WTC11 (cell line): ENCODE measurements around the gene TBC1D24. TPM values are rescaled to one million over a fixed set of nuclear protein-coding genes. Genes with fewer than 3 reads are reported as not detected.

ENCODE experiments used
- ATAC-seq: fragments of 200-7000 bp; cut with Tn5 transposase; 2 replicates; pipeline ENCODE4 v1.10.0; 2021; ENCODE audit warnings: mild to moderate bottlenecking, moderate library complexity
- CTCF ChIA-PET: fragments of 300-600 bp; sonication (Branson Sonifier 250); formaldehyde crosslinking; loops from one replicate; lab custom pipeline; 2021; ENCODE audit warnings: antibody characterized with exemption; lab: Charles Lee
- POLR2A ChIA-PET: fragments of 350-600 bp; sonication (Branson Sonifier 250); formaldehyde crosslinking; loops from one replicate; lab custom pipeline; 2021; ENCODE audit warnings: antibody characterized with exemption; lab: Charles Lee
- DNase-seq: peaks from one replicate; pipeline ENCODE4 v3.0.0; 2021; ENCODE audit warnings: low spot score
- H3K27ac Mint-ChIP-seq: 2 replicates; pipeline ENCODE4 v1.8.0; 2021; ENCODE audit warnings: mixed read lengths
- H3K27me3 Mint-ChIP-seq: 2 replicates; pipeline ENCODE4 v1.8.0; 2021; ENCODE audit warnings: low read depth, mild to moderate bottlenecking, moderate library complexity, mixed read lengths
- H3K36me3 Mint-ChIP-seq: 2 replicates; pipeline ENCODE4 v1.8.0; 2021; ENCODE audit warnings: mixed read lengths
- H3K4me1 Mint-ChIP-seq: 2 replicates; pipeline ENCODE4 v1.8.0; 2022; ENCODE audit warnings: mixed read lengths
- H3K4me3 Mint-ChIP-seq: 2 replicates; pipeline ENCODE4 v1.8.0; 2021; ENCODE audit warnings: mild to moderate bottlenecking, moderate library complexity, mixed read lengths
- H3K9me3 Mint-ChIP-seq: 2 replicates; pipeline ENCODE4 v1.8.0; 2021; ENCODE audit warnings: mixed read lengths
- ATF3 ChIP-seq: sonication (generic); formaldehyde crosslinking; conservative IDR thresholded peaks from 2 replicates; pipeline ENCODE4 v1.8.1; 2022; ENCODE audit warnings: mild to moderate bottlenecking, missing genetic modification reagents
- CDX4 ChIP-seq: fragments of 250-450 bp; sonication (Bioruptor Pico); IDR thresholded peaks from 2 replicates; pipeline ENCODE4 v1.9.0; 2021; ENCODE audit warnings: moderate library complexity, mild to moderate bottlenecking, inconsistent platforms, borderline replicate concordance
- E2F5 ChIP-seq: sonication (generic); formaldehyde crosslinking; IDR thresholded peaks from 2 replicates; pipeline ENCODE4 v1.8.1; 2022; ENCODE audit warnings: mild to moderate bottlenecking, moderate library complexity, missing genetic modification reagents
- ERG ChIP-seq: fragments of 250-450 bp; sonication (Bioruptor Pico); IDR thresholded peaks from 2 replicates; pipeline ENCODE4 v1.8.0; 2021; ENCODE audit warnings: mild to moderate bottlenecking
- MYBL2 ChIP-seq: sonication (generic); formaldehyde crosslinking; IDR thresholded peaks from 2 replicates; pipeline ENCODE4 v1.8.1; 2023; ENCODE audit warnings: mild to moderate bottlenecking, moderate library complexity, missing genetic modification reagents
- NFE2L1 ChIP-seq: sonication (generic); formaldehyde crosslinking; IDR thresholded peaks from 2 replicates; pipeline ENCODE4 v1.8.1; 2023; ENCODE audit warnings: missing genetic modification reagents
- NR1H2 ChIP-seq: sonication (generic); formaldehyde crosslinking; IDR thresholded peaks from 2 replicates; pipeline ENCODE4 v1.9.0; 2021; ENCODE audit warnings: mild to moderate bottlenecking, moderate library complexity, missing genetic modification reagents
- NR3C1 ChIP-seq: sonication (generic); formaldehyde crosslinking; conservative IDR thresholded peaks from 2 replicates; pipeline ENCODE4 v1.8.1; 2023; ENCODE audit warnings: low read depth, mild to moderate bottlenecking, missing genetic modification reagents
- RELA ChIP-seq: sonication (generic); formaldehyde crosslinking; IDR thresholded peaks from 2 replicates; pipeline ENCODE4 v1.8.1; 2022; ENCODE audit warnings: missing genetic modification reagents, mild to moderate bottlenecking, borderline replicate concordance
- SMAD3 ChIP-seq: sonication (generic); formaldehyde crosslinking; IDR thresholded peaks from 2 replicates; pipeline ENCODE4 v1.8.0; 2022; ENCODE audit warnings: missing genetic modification reagents, mild to moderate bottlenecking, borderline replicate concordance
- SMAD4 ChIP-seq: sonication (generic); formaldehyde crosslinking; IDR thresholded peaks from 2 replicates; pipeline ENCODE4 v1.8.0; 2022; ENCODE audit warnings: mild to moderate bottlenecking, missing genetic modification reagents
- TCF7 ChIP-seq: sonication (generic); formaldehyde crosslinking; IDR thresholded peaks from 2 replicates; pipeline ENCODE4 v1.8.0; 2022; ENCODE audit warnings: mild to moderate bottlenecking, low read depth, missing genetic modification reagents, moderate library complexity
- TEAD4 ChIP-seq: sonication (generic); formaldehyde crosslinking; IDR thresholded peaks from 2 replicates; pipeline ENCODE4 v1.8.0; 2022; ENCODE audit warnings: mild to moderate bottlenecking, missing genetic modification reagents
- TP53 ChIP-seq: sonication (generic); formaldehyde crosslinking; IDR thresholded peaks from 2 replicates; pipeline ENCODE4 v1.8.1; 2023; ENCODE audit warnings: mild to moderate bottlenecking, missing genetic modification reagents
- ZMAT4 ChIP-seq: fragments of 250-450 bp; sonication (Bioruptor Pico); IDR thresholded peaks from 2 replicates; pipeline ENCODE4 v1.9.0; 2021; ENCODE audit warnings: mild to moderate bottlenecking
- ZNF232 ChIP-seq: sonication (generic); formaldehyde crosslinking; IDR thresholded peaks from 2 replicates; pipeline ENCODE4 v1.8.0; 2022; ENCODE audit warnings: mild to moderate bottlenecking, missing genetic modification reagents
- ZNF317 ChIP-seq: sonication (generic); formaldehyde crosslinking; IDR thresholded peaks from 2 replicates; pipeline ENCODE4 v1.8.1; 2023; ENCODE audit warnings: low read depth, mild to moderate bottlenecking, moderate library complexity, missing genetic modification reagents, borderline replicate concordance
- ZNF423 ChIP-seq: fragments of 250-450 bp; sonication (Bioruptor Pico); IDR thresholded peaks from 2 replicates; pipeline ENCODE4 v2.1.2; 2022; ENCODE audit warnings: mild to moderate bottlenecking, moderate library complexity
- ZNF512 ChIP-seq: sonication (generic); formaldehyde crosslinking; IDR thresholded peaks from 2 replicates; pipeline ENCODE4 v1.8.1; 2022; ENCODE audit warnings: missing genetic modification reagents, borderline replicate concordance
- total RNA-seq: library from RNA; stranded (reverse); gene quantifications from 3 replicates; pipeline ENCODE4 v1.2.3, GENCODE V29; 2021

Gene TBC1D24
- total RNA-seq, 1 experiment from 2014 or later = 21.0 TPM

GRCh38 chr16:2471016-2471652, 3.8 kb upstream of the TBC1D24 start, which contains the start of gene NTN3:
TSS of gene NTN3 (plus strand) at chr16:2471297. CDS start at chr16:2471702, 405 bp downstream.
- Mint-ChIP-seq H3K9me3 (no peaks in the 10 kb centered on the region), H3K4me1 (peaks cover 21% of the 10 kb centered on the region), H3K36me3 (no peaks in the 10 kb centered on the region), H3K27me3 (peaks cover 38% of the 10 kb centered on the region), H3K27ac (no peak within 1 kb of the TSS), H3K4me3 (peak within 1 kb of the TSS; percentile 50)
- ATAC-seq (peak; percentile 1; the same call in 1 of the 2 replicates), DNase-seq (peak; percentile 75)
- POLR2A ChIA-PET = interaction anchor here (0.8 to 3.3 kb wide), 3 partner anchors 12 to 60 kb away, joined by 3 to 15 read pairs (median 3); partner anchors contain the start of genes CEMP1 and TEDC2
- TF ChIP-seq ZMAT4 (CRISPR knock-in tag) = no peak
- no peak for TF ChIP-seq RELA (CRISPR knock-in tag)
- TF ChIP-seq SMAD3 = no peak
- no peak for TF ChIP-seq TCF7
- TF ChIP-seq CDX4 = no peak
- no peak for TF ChIP-seq E2F5 (CRISPR knock-in tag)
- no peak for TF ChIP-seq ZNF317 (CRISPR knock-in tag)
- no peak for TF ChIP-seq ATF3 (CRISPR knock-in tag)
- TF ChIP-seq SMAD4 (CRISPR knock-in tag) = no peak
- no peak for TF ChIP-seq NFE2L1 (CRISPR knock-in tag)
- TF ChIP-seq NR1H2 (CRISPR knock-in tag) = no peak
- TF ChIP-seq ERG (CRISPR knock-in tag) = no peak
- TF ChIP-seq TP53 (CRISPR knock-in tag) = 0 out of 2 replicates have a peak, but pooled peaks have one; percentile 65
- no peak for TF ChIP-seq ZNF232 (CRISPR knock-in tag)
- TF ChIP-seq NR3C1 (CRISPR knock-in tag) = 0 out of 2 replicates have a peak, but pooled peaks have one; percentile 38
- TF ChIP-seq MYBL2 (CRISPR knock-in tag) = no peak
- TF ChIP-seq TEAD4 = no peak
- TF ChIP-seq ZNF512 (CRISPR knock-in tag) = no peak
- peak; percentile 17; the same call in 1 of the 2 replicates for TF ChIP-seq ZNF423 (CRISPR knock-in tag)
- CTCF ChIA-PET = interaction anchor here (0.8 to 5.9 kb wide), 4 partner anchors 12 to 61 kb away, joined by 3 to 53 read pairs (median 5); partner anchors contain the start of gene TEDC2
